Measurements from ENCODE around the gene MYBPC2.

DNA sequence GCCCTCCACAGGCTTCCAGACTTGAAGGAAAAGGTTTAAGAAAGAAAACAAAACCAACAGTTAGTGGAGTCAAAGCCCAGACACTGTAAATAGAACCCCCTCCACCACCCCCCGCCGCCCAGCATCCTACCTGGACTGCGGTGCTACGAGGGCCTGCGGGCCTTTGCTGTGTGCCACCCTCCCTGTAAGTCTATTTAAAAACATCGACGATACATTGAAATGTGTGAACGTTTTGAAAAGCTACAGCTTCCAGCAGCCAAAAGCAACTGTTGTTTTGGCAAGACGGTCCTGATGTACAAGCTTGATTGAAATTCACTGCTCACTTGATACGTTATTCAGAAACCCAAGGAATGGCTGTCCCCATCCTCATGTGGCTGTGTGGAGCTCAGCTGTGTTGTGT, 50.2 kb downstream of the MYBPC2 start:
- TF ChIP-seq CTCF (IDR thresholded peaks at IDR 0.05 in 2 of 3, conservative IDR thresholded peaks at IDR 0.05 in 1 of 3; ENCODE audit: insufficient read depth in 2 of 3, low read depth in 1 of 3, low read length in 3 of 3): no peak
- no peak for TF ChIP-seq ZFX (CRISPR knock-in tag; IDR thresholded peaks at IDR 0.05)
- TF ChIP-seq KLF16 (IDR thresholded peaks at IDR 0.05): no peak
- TF ChIP-seq ETV1 (tag; conservative IDR thresholded peaks at IDR 0.05; ENCODE audit: low read depth): no peak
- TF ChIP-seq SP2 (IDR thresholded peaks at IDR 0.05; ENCODE audit: extremely low read depth, low read depth, low read length, poor library complexity, severe bottlenecking): no peak

All from K562 (cell line).